Measurements from ENCODE around the gene HNF1A. TPM values are rescaled to one million over a fixed set of nuclear protein-coding genes. Genes with fewer than 3 reads are reported as not detected.

Gene HNF1A
- total RNA-seq, 2 donors from 2014 or later: 18.0 to 24.7 TPM

DNA sequence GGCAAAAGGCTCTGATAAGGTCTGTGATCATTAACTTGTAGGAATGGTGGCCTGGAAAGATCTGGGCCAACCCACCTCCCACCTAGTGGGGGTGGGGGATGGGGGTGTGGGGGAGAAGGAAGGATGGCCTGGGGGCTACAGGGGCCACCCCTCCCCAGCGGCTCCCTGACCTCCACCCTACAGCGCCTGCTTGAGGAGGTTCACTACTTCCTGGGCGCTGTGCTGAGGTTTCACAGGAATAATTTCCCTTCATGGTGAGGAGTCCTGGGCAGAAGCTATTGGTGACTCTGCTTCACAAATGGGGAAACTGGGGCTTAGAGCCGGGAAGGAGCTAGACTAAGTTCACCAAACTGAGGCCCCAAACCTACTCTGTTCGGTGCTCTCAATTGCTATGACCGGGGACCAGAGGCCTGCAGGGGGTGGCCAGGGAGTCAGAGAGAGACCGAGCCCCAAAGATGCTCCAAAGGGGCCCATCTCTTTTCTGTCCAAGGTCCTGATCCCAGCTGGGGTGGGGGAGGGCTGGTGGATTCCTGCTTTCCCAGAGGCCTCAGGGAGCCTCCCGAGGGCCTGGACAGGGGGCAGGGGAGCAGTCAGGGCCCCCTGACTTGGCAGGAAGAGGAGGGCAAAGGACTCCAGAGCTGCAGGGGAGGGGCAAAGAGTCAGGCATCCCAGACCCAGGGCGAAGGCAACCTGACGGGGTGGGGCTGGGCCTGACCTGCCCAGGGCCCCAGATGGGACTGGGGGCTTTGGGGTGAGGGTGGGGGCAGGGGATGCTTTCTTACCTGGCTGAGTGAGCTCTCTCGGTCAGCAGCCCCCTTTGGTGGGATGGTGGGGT is 1.7 kb downstream of the HNF1A start:
- intact Hi-C loops (cut with DNase I): no loop called here
- Histone ChIP-seq H3K27me3 (no peaks in the 10 kb centered on the region), H3K9me3 (no peaks in the 10 kb centered on the region), H3K4me3 (peak overlapping the region; percentile 55), H3K27ac (peak overlapping the region; percentile 82), H3K9ac (ENCODE audit: low read depth in 2 of 2, low read length in 2 of 2) (peak overlapping the region; percentile 44 to 90), H3K36me3 (no peaks in the 10 kb centered on the region), H3K4me1 (no peaks in the 10 kb centered on the region)
- DNase-seq: peak; percentile 78
- TF ChIP-seq, protein P1, sequence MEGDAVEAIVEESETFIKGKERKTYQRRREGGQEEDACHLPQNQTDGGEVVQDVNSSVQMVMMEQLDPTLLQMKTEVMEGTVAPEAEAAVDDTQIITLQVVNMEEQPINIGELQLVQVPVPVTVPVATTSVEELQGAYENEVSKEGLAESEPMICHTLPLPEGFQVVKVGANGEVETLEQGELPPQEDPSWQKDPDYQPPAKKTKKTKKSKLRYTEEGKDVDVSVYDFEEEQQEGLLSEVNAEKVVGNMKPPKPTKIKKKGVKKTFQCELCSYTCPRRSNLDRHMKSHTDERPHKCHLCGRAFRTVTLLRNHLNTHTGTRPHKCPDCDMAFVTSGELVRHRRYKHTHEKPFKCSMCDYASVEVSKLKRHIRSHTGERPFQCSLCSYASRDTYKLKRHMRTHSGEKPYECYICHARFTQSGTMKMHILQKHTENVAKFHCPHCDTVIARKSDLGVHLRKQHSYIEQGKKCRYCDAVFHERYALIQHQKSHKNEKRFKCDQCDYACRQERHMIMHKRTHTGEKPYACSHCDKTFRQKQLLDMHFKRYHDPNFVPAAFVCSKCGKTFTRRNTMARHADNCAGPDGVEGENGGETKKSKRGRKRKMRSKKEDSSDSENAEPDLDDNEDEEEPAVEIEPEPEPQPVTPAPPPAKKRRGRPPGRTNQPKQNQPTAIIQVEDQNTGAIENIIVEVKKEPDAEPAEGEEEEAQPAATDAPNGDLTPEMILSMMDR (IDR thresholded peaks at IDR 0.05): no peak

GRCh38 chr12:120980800-120981368 is 2.5 kb downstream of the HNF1A start:
- no peaks in the 10 kb centered on the region for H3K36me3 ChIP-seq
- H3K9ac ChIP-seq (ENCODE audit: low read depth in 2 of 2, low read length in 2 of 2): peak overlapping the region; percentile 44 to 90
- DNase-seq: peak; percentile 71
- H3K27me3 ChIP-seq: no peaks in the 10 kb centered on the region
- no peaks in the 10 kb centered on the region for H3K4me1 ChIP-seq
- H3K27ac ChIP-seq: peak overlapping the region; percentile 82
- peak overlapping the region; percentile 55 for H3K4me3 ChIP-seq
- intact Hi-C loops (cut with DNase I): no loop called here
- TF ChIP-seq, protein P1 (IDR thresholded peaks at IDR 0.05): no peak
- H3K9me3 ChIP-seq: no peaks in the 10 kb centered on the region

GRCh38 chr12:120981407-120981941 is 3.1 kb downstream of the HNF1A start:
- TF ChIP-seq, protein P1 (IDR thresholded peaks at IDR 0.05): no peak
- H3K27me3 ChIP-seq: no peaks in the 10 kb centered on the region
- no peaks in the 10 kb centered on the region for H3K36me3 ChIP-seq
- peak overlapping the region; percentile 17 to 90 for H3K9ac ChIP-seq (ENCODE audit: low read depth in 2 of 2, low read length in 2 of 2)
- peak overlapping the region; percentile 82 for H3K27ac ChIP-seq
- no peaks in the 10 kb centered on the region for H3K4me1 ChIP-seq
- intact Hi-C loops (cut with DNase I): no loop called here
- no peak overlapping the region for H3K4me3 ChIP-seq
- peak; percentile 74 for DNase-seq
- no peaks in the 10 kb centered on the region for H3K9me3 ChIP-seq

DNA sequence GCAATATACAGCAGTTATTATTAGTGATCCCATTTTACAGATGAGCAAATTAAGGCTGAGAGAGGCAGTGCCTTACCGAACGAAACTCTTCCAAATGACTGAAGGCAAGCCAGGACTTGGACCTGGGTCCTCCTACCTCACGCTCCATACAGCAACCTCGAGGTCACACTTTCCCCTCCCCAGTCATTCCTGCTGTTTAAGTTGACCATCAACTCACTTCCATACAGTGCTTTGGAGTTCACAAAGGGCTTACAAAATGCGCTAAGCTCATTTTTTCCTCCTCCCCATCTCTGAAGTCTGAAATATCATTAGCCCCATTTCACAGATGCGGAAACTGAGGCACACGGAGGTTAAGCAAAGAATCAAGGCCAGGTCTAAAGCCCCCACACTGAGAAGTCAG is 4.3 kb downstream of the HNF1A start:
- Histone ChIP-seq H3K36me3 (no peaks in the 10 kb centered on the region), H3K9me3 (no peaks in the 10 kb centered on the region), H3K4me1 (no peaks in the 10 kb centered on the region), H3K9ac (ENCODE audit: low read depth in 2 of 2, low read length in 2 of 2) (peak overlapping the region in 1 of 2 donors; percentile 46), H3K4me3 (no peak overlapping the region), H3K27ac (no peak overlapping the region), H3K27me3 (no peaks in the 10 kb centered on the region)
- intact Hi-C loops (cut with DNase I): no loop called here
- no peak for DNase-seq
- TF ChIP-seq, protein P1 (IDR thresholded peaks at IDR 0.05): no peak

DNA sequence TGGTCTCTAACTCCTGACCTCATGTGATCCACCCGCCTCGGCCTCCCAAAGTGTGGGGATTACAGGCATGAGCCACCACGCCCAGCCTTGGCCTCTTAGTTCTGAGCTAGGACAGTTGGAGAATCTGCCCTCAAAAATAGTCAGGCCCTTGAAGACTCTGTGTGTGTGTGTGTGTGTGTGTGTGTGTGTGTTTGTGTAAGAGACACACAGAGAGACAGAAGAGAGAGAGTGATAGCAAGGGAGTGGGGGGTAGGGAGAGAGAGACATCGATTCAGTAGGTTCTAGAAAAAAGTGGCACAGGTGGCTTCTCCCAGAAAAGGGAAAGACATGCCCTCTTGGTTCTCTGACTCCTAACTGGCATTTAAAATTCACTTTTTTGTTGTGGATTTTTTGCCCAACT is 5.4 kb downstream of the HNF1A start:
- no peak for DNase-seq
- peak overlapping the region; percentile 78 for H3K27ac ChIP-seq
- H3K36me3 ChIP-seq: no peaks in the 10 kb centered on the region
- intact Hi-C loops (cut with DNase I): no loop called here
- no peaks in the 10 kb centered on the region for H3K9me3 ChIP-seq
- no peaks in the 10 kb centered on the region for H3K4me1 ChIP-seq
- TF ChIP-seq, protein P1 (IDR thresholded peaks at IDR 0.05): no peak
- H3K9ac ChIP-seq (ENCODE audit: low read depth in 2 of 2, low read length in 2 of 2): peak overlapping the region in 1 of 2 donors; percentile 62
- no peak overlapping the region for H3K4me3 ChIP-seq
- no peaks in the 10 kb centered on the region for H3K27me3 ChIP-seq
